Measurements from ENCODE around the gene NPIPA8. TPM values are rescaled to one million over a fixed set of nuclear protein-coding genes. Genes with fewer than 3 reads are reported as not detected.
"Not testable (repeated sequence)": the region's sequence is repeated elsewhere in the genome, so short reads cannot be mapped to it uniquely, and the experiment has no call there.

The NPIPA8 gene
- total and polyA plus RNA-seq, 2 of the 4 experiments (the other 2 are of a cell fraction), result 1.1 to 17.6 TPM

DNA sequence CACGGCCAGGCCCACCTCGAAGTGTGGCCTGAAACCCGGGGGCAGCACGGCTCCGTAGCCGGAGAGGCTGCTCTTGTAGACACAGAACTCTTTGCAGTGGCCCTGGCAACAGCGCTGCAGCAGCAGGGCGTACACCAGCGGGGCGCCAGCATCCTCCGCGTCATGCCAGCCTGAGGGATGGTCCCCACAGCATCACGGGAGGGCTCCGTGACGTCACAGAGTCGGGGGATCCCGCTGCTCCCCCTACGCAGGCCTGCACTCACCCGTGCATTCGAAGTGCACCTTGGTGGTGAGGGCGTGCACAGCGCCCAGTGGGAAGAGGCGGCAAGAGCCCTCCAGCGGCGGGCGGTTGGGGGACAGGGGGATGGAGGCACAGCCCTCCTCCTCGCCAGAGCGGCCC, 46.2 kb upstream of the NPIPA8 start:
- POLR2A ChIA-PET (ENCODE audit: unreplicated experiment); DNase-seq; intact Hi-C loops (cut with micrococcal nuclease); H3K4me3 ChIP-seq (ENCODE audit: insufficient read depth, low read depth, low read length); in situ Hi-C loops (cut with MboI; ENCODE audit: low sequenced_read_pairs); H2AK5ac ChIP-seq (ENCODE audit: low read depth, low read length); H3K56ac ChIP-seq (ENCODE audit: extremely low read depth, insufficient read depth, low read length); BruUV-seq (replicated peaks); H3K18ac ChIP-seq (ENCODE audit: low read depth, low read length); H3K23ac ChIP-seq (ENCODE audit: low read depth, low read length); H2BK5ac ChIP-seq (ENCODE audit: low read depth, low read length, poor library complexity, severe bottlenecking); H2AFZ ChIP-seq (replicated peaks; ENCODE audit: low read length, poor library complexity); H4K5ac ChIP-seq (ENCODE audit: low read depth, low read length); H3K27me3 ChIP-seq (ENCODE audit: control insufficient read depth, insufficient read depth, low read length); H2BK120ac ChIP-seq (ENCODE audit: low read depth, low read length); H3K79me1 ChIP-seq (ENCODE audit: low read depth in 1 of 2, low read length in 2 of 2); dilution Hi-C loops (cut with HindIII; ENCODE audit: low sequenced_read_pairs, unreplicated experiment); H3K4me2 ChIP-seq (ENCODE audit: low read depth, low read length); H4K20me1 ChIP-seq (ENCODE audit: insufficient read depth, low read length); CTCF ChIA-PET; H3K9ac ChIP-seq (ENCODE audit: low read depth, low read length); ATAC-seq (ENCODE audit: low read depth); H2AK9ac ChIP-seq (replicated peaks; ENCODE audit: low read depth, low read length, poor library complexity); H3K4me1 ChIP-seq (ENCODE audit: control insufficient read depth, insufficient read depth, low read length); H3K9me3 ChIP-seq (ENCODE audit: control insufficient read depth, insufficient read depth, low read length); H4K8ac ChIP-seq (ENCODE audit: low read depth in 2 of 2, low read length in 2 of 2); H3K27ac ChIP-seq (ENCODE audit: insufficient read depth, low read length); H3K14ac ChIP-seq (replicated peaks; ENCODE audit: low read depth, low read length); H4K91ac ChIP-seq (ENCODE audit: insufficient read depth, low read depth, low read length); H3K36me3 ChIP-seq (ENCODE audit: control insufficient read depth, insufficient read depth, low read length); H3K9me1 ChIP-seq (ENCODE audit: insufficient read depth, low read length); H2BK20ac ChIP-seq (ENCODE audit: low read depth, low read length); H3K4ac ChIP-seq (ENCODE audit: low read depth, low read length); H2BK15ac ChIP-seq (ENCODE audit: low read depth, low read length): not testable (repeated sequence)
- no CpG with 5 or more reads among the region's 28 CpGs for WGBS, 2 experiments (ENCODE audit: extremely low coverage in 2 of 2, insufficient read length in 1 of 2)

DNA sequence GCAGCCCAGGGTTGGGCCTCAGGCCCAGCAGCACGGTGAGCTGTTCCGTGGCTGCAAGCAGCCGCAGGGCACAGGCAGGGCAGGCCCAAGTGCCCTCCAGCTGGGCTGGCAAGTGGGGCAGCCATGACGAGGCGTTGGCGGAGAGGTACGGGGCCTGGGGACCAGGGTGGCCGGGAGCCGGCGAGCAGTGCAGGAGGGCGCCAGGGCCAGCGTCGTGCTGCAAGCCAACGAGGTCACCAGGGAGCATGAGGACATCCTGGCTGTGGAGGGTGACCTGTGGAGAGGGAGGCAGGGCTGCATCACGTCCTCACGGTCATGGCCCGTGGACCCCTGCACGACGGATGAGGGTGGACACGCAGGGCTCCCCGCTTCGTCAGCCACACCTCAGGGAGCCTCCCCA, 11.2 kb upstream of the NPIPA8 start:
- H3K27ac ChIP-seq (ENCODE audit: insufficient read depth, low read length); H3K4me3 ChIP-seq (ENCODE audit: insufficient read depth, low read depth, low read length); H2BK120ac ChIP-seq (ENCODE audit: low read depth, low read length); H2AK5ac ChIP-seq (ENCODE audit: low read depth, low read length); H3K23ac ChIP-seq (ENCODE audit: low read depth, low read length); H3K9me1 ChIP-seq (ENCODE audit: insufficient read depth, low read length); H2AK9ac ChIP-seq (replicated peaks; ENCODE audit: low read depth, low read length, poor library complexity); BruUV-seq (replicated peaks); H2BK20ac ChIP-seq (ENCODE audit: low read depth, low read length); H3K14ac ChIP-seq (replicated peaks; ENCODE audit: low read depth, low read length); H3K9me3 ChIP-seq (ENCODE audit: control insufficient read depth, insufficient read depth, low read length); in situ Hi-C loops (cut with MboI; ENCODE audit: low sequenced_read_pairs); H4K5ac ChIP-seq (ENCODE audit: low read depth, low read length); dilution Hi-C loops (cut with HindIII; ENCODE audit: low sequenced_read_pairs, unreplicated experiment); H4K8ac ChIP-seq (ENCODE audit: low read depth in 2 of 2, low read length in 2 of 2); CTCF ChIA-PET; ATAC-seq (ENCODE audit: low read depth); H3K27me3 ChIP-seq (ENCODE audit: control insufficient read depth, insufficient read depth, low read length); H3K56ac ChIP-seq (ENCODE audit: extremely low read depth, insufficient read depth, low read length); H2BK5ac ChIP-seq (ENCODE audit: low read depth, low read length, poor library complexity, severe bottlenecking); H4K20me1 ChIP-seq (ENCODE audit: insufficient read depth, low read length); DNase-seq; H2AFZ ChIP-seq (replicated peaks; ENCODE audit: low read length, poor library complexity); POLR2A ChIA-PET (ENCODE audit: unreplicated experiment); intact Hi-C loops (cut with micrococcal nuclease); H2BK15ac ChIP-seq (ENCODE audit: low read depth, low read length); H3K36me3 ChIP-seq (ENCODE audit: control insufficient read depth, insufficient read depth, low read length); H3K4me2 ChIP-seq (ENCODE audit: low read depth, low read length); H3K18ac ChIP-seq (ENCODE audit: low read depth, low read length); H3K9ac ChIP-seq (ENCODE audit: low read depth, low read length); H3K4ac ChIP-seq (ENCODE audit: low read depth, low read length); H4K91ac ChIP-seq (ENCODE audit: insufficient read depth, low read depth, low read length); H3K79me1 ChIP-seq (ENCODE audit: low read depth in 1 of 2, low read length in 2 of 2); H3K4me1 ChIP-seq (ENCODE audit: control insufficient read depth, insufficient read depth, low read length): not testable (repeated sequence)
- WGBS, 2 experiments (ENCODE audit: extremely low coverage in 2 of 2, insufficient read length in 1 of 2), result no CpG with 5 or more reads among the region's 22 CpGs

All from IMR-90 (cell line).